Gastroesophageal sphincter (tissue), 4 donors: Measurements from ENCODE around the gene PTPN1. TPM values are rescaled to one million over a fixed set of nuclear protein-coding genes. Genes with fewer than 3 reads are reported as not detected.
"Not testable (repeated sequence)": the region's sequence is repeated elsewhere in the genome, so short reads cannot be mapped to it uniquely, and the experiment has no call there.

ENCODE experiments used
- ATAC-seq: fragments of 150-250 bp; one replicate; pipeline ENCODE4 v1.9.1; 2016; ENCODE audit warnings: mild to moderate bottlenecking, moderate library complexity
- H3K27ac ChIP-seq, 4 donors: fragments of 200-600 bp; sonication (generic) in 3 of 4; 1 replicate in 3 of 4; 2 replicates in 1 of 4; pipeline ENCODE4 v1.5.1; 2016 to 2019
- H3K27me3 ChIP-seq: fragments of 200-600 bp; sonication (generic); one replicate; pipeline ENCODE4 v1.5.1; 2019
- H3K36me3 ChIP-seq, 2 donors: fragments of 200-600 bp; sonication (generic); one replicate each; pipeline ENCODE4 v1.5.1; 2019; ENCODE audit warnings: control low read depth in 1 of 2
- H3K4me1 ChIP-seq, 3 donors: fragments of 200-600 bp; sonication (generic); 1 replicate in 2 of 3; 2 replicates in 1 of 3; pipeline ENCODE4 v1.5.1; 2016 to 2019; ENCODE audit warnings: control low read depth in 2 of 3
- H3K4me3 ChIP-seq, 2 donors: fragments of 200-600 bp; sonication (generic); one replicate each; pipeline ENCODE4 v1.5.1; 2019; ENCODE audit warnings: mild to moderate bottlenecking in 1 of 2, moderate library complexity in 1 of 2
- H3K9me3 ChIP-seq, 3 donors: fragments of 200-600 bp; sonication (generic); one replicate each; pipeline ENCODE4 v1.5.1; 2017 to 2019; ENCODE audit warnings: control low read depth in 2 of 3
- EP300 ChIP-seq: sonication (generic); formaldehyde crosslinking; IDR thresholded peaks from one replicate; pipeline ENCODE4 v1.6.1; 2017; ENCODE audit warnings: antibody characterized with exemption, mild to moderate bottlenecking
- POLR2A ChIP-seq, 2 donors: fragments of 450-650 bp; IDR thresholded peaks; one replicate each; pipeline ENCODE4 v1.6.1; 2017; ENCODE audit warnings: antibody characterized with exemption in 2 of 2, mild to moderate bottlenecking in 2 of 2, moderate library complexity in 1 of 2
- POLR2AphosphoS5 ChIP-seq: sonication (generic); formaldehyde crosslinking; IDR thresholded peaks from one replicate; pipeline ENCODE4 v1.6.1; 2017; ENCODE audit warnings: antibody characterized with exemption
- WGBS, 2 donors: methylation state at CpG; one replicate each; pipeline ENCODE4 v1.1.5; 2018; ENCODE audit warnings: low coverage in 1 of 2; 5-methylcytosine and 5-hydroxymethylcytosine counted together
- total RNA-seq, 4 donors: library from RNA; depleted of rRNA; stranded (reverse); fragments of >200 nt; gene quantifications; one replicate each; pipeline ENCODE4 v1.1.0, GENCODE V29; 2016
- TF ChIP-seq, protein P1 (sequence below), 4 experiments: fragments of 200-600 bp in 2 of 4; fragments of 450-650 bp in 2 of 4; sonication (generic) in 1 of 4; IDR thresholded peaks; one replicate each; pipeline ENCODE4 v1.5.1; 2017 to 2019; ENCODE audit warnings: antibody characterized with exemption in 4 of 4, mild to moderate bottlenecking in 2 of 4, moderate library complexity in 2 of 4

Gene PTPN1
- total RNA-seq, 4 donors from 2014 or later: 27.6 to 43.6 (median 38.4) TPM

DNA sequence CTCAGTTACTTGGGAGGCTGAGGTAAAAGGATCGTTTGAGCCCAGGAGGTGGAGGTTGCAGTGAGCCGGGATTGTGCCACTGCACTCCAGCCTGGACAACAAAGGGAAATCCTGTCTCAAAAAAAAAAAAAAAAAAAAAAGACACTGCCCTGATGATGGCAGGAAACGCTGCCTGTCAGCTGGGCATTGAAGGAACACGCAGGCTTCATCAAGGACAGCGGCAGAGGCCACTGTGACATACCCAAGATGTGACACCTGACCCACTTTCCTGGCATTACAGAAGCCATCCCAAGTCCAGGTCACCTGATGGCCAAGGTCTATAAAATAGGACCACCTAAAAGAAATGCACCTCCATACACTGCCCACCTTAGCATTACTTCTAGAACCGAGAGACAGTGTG, 105.2 kb downstream of the PTPN1 start:
- no peaks in the 10 kb centered on the region for H3K9me3 ChIP-seq
- ATAC-seq: no peak

DNA sequence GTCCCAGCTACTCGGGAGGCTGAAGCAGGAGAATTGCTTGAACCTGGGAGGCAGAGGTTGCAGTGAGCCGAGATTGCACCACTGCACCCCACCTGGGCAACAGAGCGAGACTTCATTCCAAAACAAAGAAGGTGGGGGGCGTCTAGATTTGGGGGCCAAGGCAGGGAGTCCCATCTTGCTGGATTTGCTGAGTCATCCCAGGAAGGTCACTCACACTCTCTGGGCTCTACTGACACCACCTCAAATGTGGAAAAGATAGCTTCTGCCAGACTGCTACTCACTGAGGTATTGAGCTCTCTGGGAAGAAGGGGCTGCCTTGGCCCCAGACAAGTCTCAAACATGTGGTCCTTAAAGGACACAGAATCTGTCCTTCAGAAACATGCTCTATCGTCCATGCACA, 106.8 kb downstream of the PTPN1 start:
- H3K27me3 ChIP-seq: no peaks in the 10 kb centered on the region
- TF ChIP-seq POLR2AphosphoS5: no peak
- no peak for TF ChIP-seq EP300
- no peak for TF ChIP-seq POLR2A (IDR thresholded peaks at IDR 0.05)
- TF ChIP-seq, protein P1, sequence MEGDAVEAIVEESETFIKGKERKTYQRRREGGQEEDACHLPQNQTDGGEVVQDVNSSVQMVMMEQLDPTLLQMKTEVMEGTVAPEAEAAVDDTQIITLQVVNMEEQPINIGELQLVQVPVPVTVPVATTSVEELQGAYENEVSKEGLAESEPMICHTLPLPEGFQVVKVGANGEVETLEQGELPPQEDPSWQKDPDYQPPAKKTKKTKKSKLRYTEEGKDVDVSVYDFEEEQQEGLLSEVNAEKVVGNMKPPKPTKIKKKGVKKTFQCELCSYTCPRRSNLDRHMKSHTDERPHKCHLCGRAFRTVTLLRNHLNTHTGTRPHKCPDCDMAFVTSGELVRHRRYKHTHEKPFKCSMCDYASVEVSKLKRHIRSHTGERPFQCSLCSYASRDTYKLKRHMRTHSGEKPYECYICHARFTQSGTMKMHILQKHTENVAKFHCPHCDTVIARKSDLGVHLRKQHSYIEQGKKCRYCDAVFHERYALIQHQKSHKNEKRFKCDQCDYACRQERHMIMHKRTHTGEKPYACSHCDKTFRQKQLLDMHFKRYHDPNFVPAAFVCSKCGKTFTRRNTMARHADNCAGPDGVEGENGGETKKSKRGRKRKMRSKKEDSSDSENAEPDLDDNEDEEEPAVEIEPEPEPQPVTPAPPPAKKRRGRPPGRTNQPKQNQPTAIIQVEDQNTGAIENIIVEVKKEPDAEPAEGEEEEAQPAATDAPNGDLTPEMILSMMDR (IDR thresholded peaks at IDR 0.05): no peak
- H3K36me3 ChIP-seq: peaks cover 0 to 39% of the 10 kb centered on the region in 2 donors
- WGBS, 2 donors: 80 to 100% methylated on average over 1 of the region's 5 CpGs
- ATAC-seq: no peak
- no peaks in the 10 kb centered on the region for H3K4me1 ChIP-seq
- H3K9me3 ChIP-seq: peaks cover 0 to 12% (median 0%) of the 10 kb centered on the region in 3 donors
- no peak overlapping the region for H3K4me3 ChIP-seq
- no peak overlapping the region for H3K27ac ChIP-seq

More for the DNA sequence above, 105.2 kb downstream of the PTPN1 start:
- 87 to 93% methylated on average over 3 to 5 of the region's 6 CpGs for WGBS, 2 donors
- no peaks in the 10 kb centered on the region for H3K27me3 ChIP-seq
- peaks cover 0 to 33% of the 10 kb centered on the region in 2 donors for H3K36me3 ChIP-seq
- TF ChIP-seq EP300 (no peak), POLR2AphosphoS5 (no peak), POLR2A (IDR thresholded peaks at IDR 0.05) (no peak)
- TF ChIP-seq, protein P1 (IDR thresholded peaks at IDR 0.05): no peak
- H3K4me3 ChIP-seq: no peak overlapping the region
- H3K4me1 ChIP-seq: no peaks in the 10 kb centered on the region
- H3K27ac ChIP-seq: no peak overlapping the region

DNA sequence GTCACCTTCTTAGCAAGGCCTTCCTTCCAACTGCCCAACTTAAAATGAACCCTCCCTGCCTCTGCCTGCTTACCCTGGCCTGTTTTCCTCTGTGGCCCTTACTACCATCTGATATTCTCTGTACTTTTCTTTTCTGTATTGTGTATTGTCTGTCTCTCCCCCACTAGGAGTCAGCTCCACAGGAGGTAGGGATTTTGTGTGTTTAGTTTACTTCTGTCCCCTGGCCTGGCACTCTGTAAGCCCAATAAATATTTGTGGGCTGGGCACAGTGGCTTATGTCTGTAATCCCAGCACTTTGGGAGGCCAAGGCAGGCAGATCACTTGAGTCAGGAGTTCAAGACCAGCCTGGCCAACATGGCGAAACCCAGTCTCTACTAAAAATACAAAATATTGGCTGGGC, 108.4 kb downstream of the PTPN1 start:
- Histone ChIP-seq H3K4me3 (no peak overlapping the region), H3K9me3 (peaks cover 0 to 12% (median 0%) of the 10 kb centered on the region in 3 donors), H3K27ac (no peak overlapping the region), H3K27me3 (no peaks in the 10 kb centered on the region), H3K36me3 (peaks cover 0 to 41% of the 10 kb centered on the region in 2 donors), H3K4me1 (no peaks in the 10 kb centered on the region)
- 100% methylated on average over 1 of the region's 1 CpG; no CpG with 5 or more reads in 1 of the 2 donors for WGBS, 2 donors
- TF ChIP-seq POLR2AphosphoS5: no peak
- no peak for TF ChIP-seq POLR2A (IDR thresholded peaks at IDR 0.05)
- ATAC-seq: no peak

DNA sequence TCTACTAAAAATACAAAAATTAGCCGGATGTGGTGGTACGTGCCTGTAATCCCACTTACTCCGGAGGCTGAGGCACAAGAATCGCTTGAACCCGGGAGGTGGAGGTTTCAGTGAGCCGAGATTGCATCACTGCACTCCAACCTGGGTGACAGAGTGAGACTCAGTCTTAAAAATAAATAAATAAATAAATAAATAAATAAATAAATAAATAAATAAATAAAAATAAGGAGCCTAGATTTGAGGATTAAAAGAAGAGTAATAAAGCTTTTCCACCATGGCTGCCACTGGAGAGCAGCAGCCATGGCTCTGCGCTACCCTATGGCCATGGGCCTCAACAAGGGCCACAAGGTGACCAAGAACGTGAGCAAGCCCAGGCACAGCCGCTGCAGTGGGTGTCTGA, 110.3 kb downstream of the PTPN1 start:
- Histone ChIP-seq H3K36me3 (peaks cover 0 to 29% of the 10 kb centered on the region in 2 donors), H3K9me3 (peaks cover 0 to 12% (median 0%) of the 10 kb centered on the region in 3 donors)
- H3K27me3 ChIP-seq, H3K27ac ChIP-seq, ATAC-seq, H3K4me1 ChIP-seq, H3K4me3 ChIP-seq: not testable (repeated sequence)
- WGBS, 2 donors: 80 to 93% methylated on average over 1 to 3 of the region's 9 CpGs

DNA sequence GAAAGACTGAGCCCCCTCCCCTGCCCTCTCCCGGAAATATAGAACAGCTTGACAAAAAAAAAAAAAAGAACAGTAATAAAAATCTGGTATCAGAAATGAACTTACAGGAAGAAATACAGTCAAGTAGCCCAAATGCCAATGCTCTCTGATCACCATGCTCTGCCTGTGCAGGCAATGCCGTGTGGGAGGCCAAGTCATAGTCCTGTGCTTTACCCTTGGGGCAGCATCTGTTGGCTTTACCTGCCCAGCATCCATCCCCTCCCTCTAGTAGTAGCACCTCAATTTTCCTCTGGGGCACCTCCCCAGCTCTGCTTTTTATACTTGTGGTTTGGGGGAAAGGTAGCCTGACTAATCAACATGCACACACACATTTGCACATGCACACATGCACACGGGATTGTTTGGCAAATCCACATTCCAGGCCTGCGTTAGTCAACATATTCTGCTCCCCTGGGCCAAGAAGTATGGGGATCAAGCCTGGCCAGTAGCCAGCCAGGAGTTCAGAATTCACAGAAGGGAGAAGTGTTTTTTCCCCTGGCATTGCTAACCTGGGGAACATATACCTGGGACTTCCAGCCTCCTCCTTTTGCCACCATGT, 111.0 kb downstream of the PTPN1 start:
- no peak for ATAC-seq
- 69 to 90% methylated on average over 2 to 3 of the region's 4 CpGs for WGBS, 2 donors
- TF ChIP-seq, protein P1 (IDR thresholded peaks at IDR 0.05): no peak

DNA sequence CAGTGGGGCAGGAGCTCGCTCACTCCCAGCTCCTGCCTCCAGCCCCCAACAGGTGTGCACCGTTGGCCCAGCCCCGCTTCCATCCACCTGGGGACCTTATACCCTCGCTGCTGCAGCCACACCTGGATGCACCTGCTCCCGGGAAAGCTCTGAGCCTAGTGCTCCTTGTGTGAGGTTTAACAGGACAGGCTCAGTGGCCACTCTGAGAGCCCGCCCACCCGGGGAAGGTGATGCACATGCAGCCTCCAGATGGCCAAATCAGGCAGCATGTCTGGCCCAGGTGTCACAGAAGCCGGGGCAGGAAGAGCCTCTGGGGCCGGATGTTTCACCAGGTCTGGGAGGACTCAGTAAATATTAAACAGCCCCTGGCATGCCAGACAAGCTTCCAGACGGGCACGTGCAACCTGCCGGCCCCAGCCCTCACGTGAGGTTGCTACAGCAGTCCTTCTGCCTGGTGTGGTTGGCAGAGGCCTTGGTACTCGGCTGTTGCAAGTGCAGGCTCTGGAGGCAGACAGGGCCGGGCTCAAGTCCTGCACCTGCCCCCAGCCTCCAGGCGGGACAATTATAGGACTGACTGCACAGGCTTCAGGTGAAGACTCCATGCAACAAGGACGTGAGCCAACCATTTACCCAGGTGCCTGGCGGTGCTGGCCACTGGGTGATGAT, 114.3 kb downstream of the PTPN1 start:
- no peak overlapping the region for H3K27ac ChIP-seq
- TF ChIP-seq EP300 (no peak), POLR2A (IDR thresholded peaks at IDR 0.05) (no peak), POLR2AphosphoS5 (no peak)
- TF ChIP-seq, protein P1 (IDR thresholded peaks at IDR 0.05): no peak
- no peak for ATAC-seq

More for the DNA sequence above, 111.0 kb downstream of the PTPN1 start:
- peaks cover 0 to 22% of the 10 kb centered on the region in 2 donors for H3K36me3 ChIP-seq
- H3K4me1 ChIP-seq: peaks cover 0 to 8% (median 7%) of the 10 kb centered on the region in 3 donors
- no peak overlapping the region for H3K4me3 ChIP-seq
- peaks cover 0 to 12% (median 0%) of the 10 kb centered on the region in 3 donors for H3K9me3 ChIP-seq
- no peaks in the 10 kb centered on the region for H3K27me3 ChIP-seq
- no peak overlapping the region for H3K27ac ChIP-seq

More for the DNA sequence above, 114.3 kb downstream of the PTPN1 start:
- H3K36me3 ChIP-seq: peaks cover 0 to 13% of the 10 kb centered on the region in 2 donors
- H3K27me3 ChIP-seq: no peaks in the 10 kb centered on the region
- H3K9me3 ChIP-seq: peaks cover 0 to 12% (median 0%) of the 10 kb centered on the region in 3 donors
- no peak overlapping the region for H3K4me3 ChIP-seq
- H3K4me1 ChIP-seq: peaks cover 0 to 23% (median 11%) of the 10 kb centered on the region in 3 donors
- WGBS, 2 donors: 84% methylated on average over 7 of the region's 18 CpGs; no CpG with 5 or more reads in 1 of the 2 donors
